Neural cell (in vitro differentiated cells): ENCODE measurements around the gene EVPLL. TPM values are rescaled to one million over a fixed set of nuclear protein-coding genes. Genes with fewer than 3 reads are reported as not detected.

Experiments used
- H2AFZ ChIP-seq: fragments of 200-600, 300-800 bp; sonication (generic), shearing (Covaris generic); 2 replicates; pipeline ENCODE4 v1.6.0; 2014; ENCODE audit warnings: low read depth, mild to moderate bottlenecking, antibody characterized with exemption, low read length, moderate library complexity
- H3F3A ChIP-seq: fragments of 200-600 bp; shearing (Covaris generic); 2 replicates; pipeline ENCODE4 v1.6.1; 2016; ENCODE audit warnings: mild to moderate bottlenecking, moderate library complexity, mixed read lengths, antibody characterized with exemption, low read length; ENCODE audit not compliant: insufficient read depth, poor library complexity, severe bottlenecking
- H3K27ac ChIP-seq: fragments of 200-600, 300-800 bp; sonication (generic), shearing (Covaris generic); 2 replicates; pipeline ENCODE4 v1.5.1; 2014; ENCODE audit warnings: mild to moderate bottlenecking, low read length, moderate library complexity
- H3K27me3 ChIP-seq: fragments of 300-800, 200-600 bp; sonication (generic), shearing (Covaris generic); 2 replicates; pipeline ENCODE4 v1.6.0; 2014; ENCODE audit warnings: mild to moderate bottlenecking, low read depth, low read length, moderate library complexity; ENCODE audit not compliant: insufficient read depth
- H3K36me3 ChIP-seq: fragments of 300-800, 200-600 bp; sonication (generic), shearing (Covaris generic); 2 replicates; pipeline ENCODE4 v1.5.1; 2014; ENCODE audit warnings: mild to moderate bottlenecking, antibody characterized with exemption, low read length, moderate library complexity; ENCODE audit not compliant: insufficient read depth
- H3K4me2 ChIP-seq: fragments of 300-800, 200-600 bp; sonication (generic), shearing (Covaris generic); 2 replicates; pipeline ENCODE4 v1.6.0; 2014; ENCODE audit warnings: mild to moderate bottlenecking, low read length
- H3K4me3 ChIP-seq: fragments of 300-800, 200-600 bp; sonication (generic), shearing (Covaris generic); 2 replicates; pipeline ENCODE4 v1.5.1; 2014; ENCODE audit warnings: mild to moderate bottlenecking, low read length, moderate library complexity
- H3K79me2 ChIP-seq: fragments of 200-600 bp; shearing (Covaris generic); replicated peaks from 2 replicates; pipeline ENCODE4 v1.6.0; 2014; ENCODE audit warnings: mild to moderate bottlenecking, low read length, moderate library complexity; ENCODE audit not compliant: insufficient read depth
- H3K9ac ChIP-seq: fragments of 300-800, 200-600 bp; sonication (generic), shearing (Covaris generic); 2 replicates; pipeline ENCODE4 v1.6.1; 2016; ENCODE audit warnings: mild to moderate bottlenecking, low read length, mixed read lengths
- H3K9me2 ChIP-seq: fragments of 200-600 bp; shearing (Covaris generic); 2 replicates; pipeline ENCODE4 v1.6.1; 2016; ENCODE audit warnings: mild to moderate bottlenecking, low read length, mixed read lengths; ENCODE audit not compliant: insufficient read depth
- H3K9me3 ChIP-seq: fragments of 200-600, 300-800 bp; sonication (generic), shearing (Covaris generic); 2 replicates; pipeline ENCODE4 v1.6.1; 2016; ENCODE audit warnings: mild to moderate bottlenecking, mixed run types, low read length, moderate library complexity, mixed read lengths
- H4K20me1 ChIP-seq: fragments of 200-600 bp; shearing (Covaris generic); 2 replicates; pipeline ENCODE4 v1.6.1; 2016; ENCODE audit warnings: mild to moderate bottlenecking, mixed run types; ENCODE audit not compliant: insufficient read depth
- EP300 ChIP-seq: fragments of 450-650 bp; conservative IDR thresholded peaks from 2 replicates; pipeline ENCODE4 v1.6.1; 2014; ENCODE audit warnings: antibody characterized with exemption, mild to moderate bottlenecking, moderate library complexity; ENCODE audit not compliant: poor library complexity, severe bottlenecking
- EZH2 ChIP-seq: fragments of 200-600, 300-800 bp; shearing (Covaris generic), sonication (generic); IDR thresholded peaks from 2 replicates; pipeline ENCODE4 v1.6.1; 2014; ENCODE audit warnings: antibody characterized with exemption, low read length, borderline replicate concordance, mild to moderate bottlenecking; ENCODE audit not compliant: insufficient read depth, poor library complexity, severe bottlenecking
- MXI1 ChIP-seq: fragments of 450-650 bp; conservative IDR thresholded peaks from 2 replicates; pipeline ENCODE4 v1.6.1; 2014; ENCODE audit warnings: antibody characterized with exemption, mild to moderate bottlenecking; ENCODE audit not compliant: poor library complexity, severe bottlenecking
- POLR2AphosphoS5 ChIP-seq: IDR thresholded peaks from 2 replicates; pipeline ENCODE4 v1.6.1; 2012
- RAD21 ChIP-seq: fragments of 450-650 bp; conservative IDR thresholded peaks from 2 replicates; pipeline ENCODE4 v1.6.1; 2014; ENCODE audit warnings: antibody characterized with exemption, mild to moderate bottlenecking, moderate library complexity
- SMC3 ChIP-seq: fragments of 450-650 bp; conservative IDR thresholded peaks from 2 replicates; pipeline ENCODE4 v1.6.1; 2014; ENCODE audit warnings: antibody characterized with exemption, mild to moderate bottlenecking, moderate library complexity; ENCODE audit not compliant: poor library complexity
- TAF1 ChIP-seq: IDR thresholded peaks from 2 replicates; pipeline ENCODE4 v1.6.1; 2012; ENCODE audit warnings: low read depth
- polyA minus RNA-seq: library from RNA; depleted of rRNA, polyadenylated mRNA; stranded (reverse); fragments of >200 nt; gene quantifications from 2 replicates; pipeline ENCODE4 v1.2.3, GENCODE V29; 2014
- polyA plus RNA-seq: library from polyadenylated mRNA; depleted of rRNA; stranded (reverse); fragments of >200 nt; gene quantifications from 2 replicates; pipeline ENCODE4 v1.2.3, GENCODE V29; 2014
- TF ChIP-seq, protein P1 (sequence below): IDR thresholded peaks from 2 replicates; pipeline ENCODE4 v1.6.1; 2012; ENCODE audit warnings: borderline replicate concordance
- TF ChIP-seq, protein P2 (sequence below): fragments of 450-650 bp; IDR thresholded peaks from 2 replicates; pipeline ENCODE4 v1.5.1; 2014; ENCODE audit warnings: antibody characterized with exemption, mild to moderate bottlenecking, moderate library complexity; ENCODE audit not compliant: poor library complexity, severe bottlenecking

The EVPLL gene
- polyA plus RNA-seq (not detected in 2 replicates), polyA minus RNA-seq (not detected in 2 replicates)

GRCh38 chr17:18377437-18378204, at the start of gene EVPLL:
Gene EVPLL, plus strand, starts transcription at chr17:18377778. Its CDS starts 3,160 bp downstream, at chr17:18380938.
- Histone ChIP-seq H2AFZ (no peak within 1 kb of the TSS), H3K27me3 (no peaks in the 10 kb centered on the region)

DNA sequence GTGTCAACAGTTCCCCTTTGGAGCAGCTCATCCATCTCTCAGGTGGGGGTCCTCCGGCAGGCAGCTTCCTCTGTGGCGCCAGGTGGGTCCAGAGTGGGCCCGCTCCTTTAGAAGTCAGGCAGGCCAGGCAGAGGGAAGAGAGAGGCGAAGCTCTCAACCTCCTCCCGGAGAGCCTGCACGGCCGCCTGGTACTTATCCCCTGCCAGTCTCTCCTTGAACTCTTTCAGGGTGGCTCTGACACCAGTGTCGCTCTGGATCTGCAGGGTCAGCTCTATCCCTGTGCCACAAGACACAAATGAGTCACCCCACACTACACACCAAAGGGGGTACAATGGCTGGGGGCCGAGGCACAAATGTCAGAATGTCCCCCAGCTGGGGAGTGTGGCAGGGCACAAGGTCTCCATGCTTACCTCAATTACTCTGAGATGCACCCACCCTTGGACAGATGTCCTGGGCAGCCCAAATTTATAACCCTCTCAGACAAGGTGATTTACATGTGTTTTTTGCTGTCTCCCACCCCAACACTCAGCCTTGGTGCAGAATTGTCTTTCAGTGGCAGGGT, 48.9 kb upstream of the EVPLL start:
- no peak overlapping the region for H3K4me3 ChIP-seq
- H3F3A ChIP-seq: no peaks in the 10 kb centered on the region
- H3K36me3 ChIP-seq: no peaks in the 10 kb centered on the region
- H3K27me3 ChIP-seq: no peaks in the 10 kb centered on the region
- H3K9me2 ChIP-seq: no peaks in the 10 kb centered on the region
- H4K20me1 ChIP-seq: no peaks in the 10 kb centered on the region
- H2AFZ ChIP-seq: no peak overlapping the region
- no peak overlapping the region for H3K27ac ChIP-seq
- H3K9ac ChIP-seq: no peak overlapping the region
- no peak overlapping the region for H3K4me2 ChIP-seq
- H3K79me2 ChIP-seq: no peaks in the 10 kb centered on the region
- no peaks in the 10 kb centered on the region for H3K9me3 ChIP-seq
- TF ChIP-seq, protein P1, sequence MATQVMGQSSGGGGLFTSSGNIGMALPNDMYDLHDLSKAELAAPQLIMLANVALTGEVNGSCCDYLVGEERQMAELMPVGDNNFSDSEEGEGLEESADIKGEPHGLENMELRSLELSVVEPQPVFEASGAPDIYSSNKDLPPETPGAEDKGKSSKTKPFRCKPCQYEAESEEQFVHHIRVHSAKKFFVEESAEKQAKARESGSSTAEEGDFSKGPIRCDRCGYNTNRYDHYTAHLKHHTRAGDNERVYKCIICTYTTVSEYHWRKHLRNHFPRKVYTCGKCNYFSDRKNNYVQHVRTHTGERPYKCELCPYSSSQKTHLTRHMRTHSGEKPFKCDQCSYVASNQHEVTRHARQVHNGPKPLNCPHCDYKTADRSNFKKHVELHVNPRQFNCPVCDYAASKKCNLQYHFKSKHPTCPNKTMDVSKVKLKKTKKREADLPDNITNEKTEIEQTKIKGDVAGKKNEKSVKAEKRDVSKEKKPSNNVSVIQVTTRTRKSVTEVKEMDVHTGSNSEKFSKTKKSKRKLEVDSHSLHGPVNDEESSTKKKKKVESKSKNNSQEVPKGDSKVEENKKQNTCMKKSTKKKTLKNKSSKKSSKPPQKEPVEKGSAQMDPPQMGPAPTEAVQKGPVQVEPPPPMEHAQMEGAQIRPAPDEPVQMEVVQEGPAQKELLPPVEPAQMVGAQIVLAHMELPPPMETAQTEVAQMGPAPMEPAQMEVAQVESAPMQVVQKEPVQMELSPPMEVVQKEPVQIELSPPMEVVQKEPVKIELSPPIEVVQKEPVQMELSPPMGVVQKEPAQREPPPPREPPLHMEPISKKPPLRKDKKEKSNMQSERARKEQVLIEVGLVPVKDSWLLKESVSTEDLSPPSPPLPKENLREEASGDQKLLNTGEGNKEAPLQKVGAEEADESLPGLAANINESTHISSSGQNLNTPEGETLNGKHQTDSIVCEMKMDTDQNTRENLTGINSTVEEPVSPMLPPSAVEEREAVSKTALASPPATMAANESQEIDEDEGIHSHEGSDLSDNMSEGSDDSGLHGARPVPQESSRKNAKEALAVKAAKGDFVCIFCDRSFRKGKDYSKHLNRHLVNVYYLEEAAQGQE: no peak
- TF ChIP-seq EP300 (no peak), RAD21 (no peak), TAF1 (no peak), MXI1 (no peak), POLR2AphosphoS5 (no peak), SMC3 (no peak)
- TF ChIP-seq, protein P2, sequence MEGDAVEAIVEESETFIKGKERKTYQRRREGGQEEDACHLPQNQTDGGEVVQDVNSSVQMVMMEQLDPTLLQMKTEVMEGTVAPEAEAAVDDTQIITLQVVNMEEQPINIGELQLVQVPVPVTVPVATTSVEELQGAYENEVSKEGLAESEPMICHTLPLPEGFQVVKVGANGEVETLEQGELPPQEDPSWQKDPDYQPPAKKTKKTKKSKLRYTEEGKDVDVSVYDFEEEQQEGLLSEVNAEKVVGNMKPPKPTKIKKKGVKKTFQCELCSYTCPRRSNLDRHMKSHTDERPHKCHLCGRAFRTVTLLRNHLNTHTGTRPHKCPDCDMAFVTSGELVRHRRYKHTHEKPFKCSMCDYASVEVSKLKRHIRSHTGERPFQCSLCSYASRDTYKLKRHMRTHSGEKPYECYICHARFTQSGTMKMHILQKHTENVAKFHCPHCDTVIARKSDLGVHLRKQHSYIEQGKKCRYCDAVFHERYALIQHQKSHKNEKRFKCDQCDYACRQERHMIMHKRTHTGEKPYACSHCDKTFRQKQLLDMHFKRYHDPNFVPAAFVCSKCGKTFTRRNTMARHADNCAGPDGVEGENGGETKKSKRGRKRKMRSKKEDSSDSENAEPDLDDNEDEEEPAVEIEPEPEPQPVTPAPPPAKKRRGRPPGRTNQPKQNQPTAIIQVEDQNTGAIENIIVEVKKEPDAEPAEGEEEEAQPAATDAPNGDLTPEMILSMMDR: no peak

More at GRCh38 chr17:18377437-18378204, at the start of gene EVPLL:
- Histone ChIP-seq H3K79me2 (no peaks in the 10 kb centered on the region), H3K36me3 (no peaks in the 10 kb centered on the region), H3K4me3 (no peak within 1 kb of the TSS), H4K20me1 (no peaks in the 10 kb centered on the region), H3K9me3 (no peaks in the 10 kb centered on the region), H3K4me2 (no peak within 1 kb of the TSS), H3K9ac (no peak within 1 kb of the TSS), H3K9me2 (no peaks in the 10 kb centered on the region), H3F3A (no peaks in the 10 kb centered on the region), H3K27ac (no peak within 1 kb of the TSS)
- TF ChIP-seq EZH2: no peak
- TF ChIP-seq EP300: no peak
- TF ChIP-seq MXI1: no peak
- no peak for TF ChIP-seq RAD21
- no peak for TF ChIP-seq TAF1
- TF ChIP-seq SMC3: no peak
- TF ChIP-seq, protein P2: no peak
- no peak for TF ChIP-seq POLR2AphosphoS5
- TF ChIP-seq, protein P1: no peak
